Left renal cortex interstitium (tissue), 4 donors: ENCODE results near the gene DENND2A. TPM values are rescaled to one million over a fixed set of nuclear protein-coding genes. Genes with fewer than 3 reads are reported as not detected.

Source experiments
- DNase-seq, 4 donors: peaks; one replicate each; pipeline ENCODE4 v3.0.0-alpha.2; 2013; ENCODE audit warnings: low read depth in 4 of 4, low spot score in 2 of 4, missing footprints in 1 of 4
- polyA plus RNA-seq, 4 donors: library from polyadenylated mRNA; unstranded; fragments of 120-200 nt; gene quantifications; one replicate each; pipeline ENCODE4 v1.2.1, GENCODE V29; 2013; ENCODE audit not compliant: insufficient read length in 4 of 4

Gene DENND2A
- polyA plus RNA-seq, 4 donors, result 35.1 to 41.5 (median 38.8) TPM

DNA sequence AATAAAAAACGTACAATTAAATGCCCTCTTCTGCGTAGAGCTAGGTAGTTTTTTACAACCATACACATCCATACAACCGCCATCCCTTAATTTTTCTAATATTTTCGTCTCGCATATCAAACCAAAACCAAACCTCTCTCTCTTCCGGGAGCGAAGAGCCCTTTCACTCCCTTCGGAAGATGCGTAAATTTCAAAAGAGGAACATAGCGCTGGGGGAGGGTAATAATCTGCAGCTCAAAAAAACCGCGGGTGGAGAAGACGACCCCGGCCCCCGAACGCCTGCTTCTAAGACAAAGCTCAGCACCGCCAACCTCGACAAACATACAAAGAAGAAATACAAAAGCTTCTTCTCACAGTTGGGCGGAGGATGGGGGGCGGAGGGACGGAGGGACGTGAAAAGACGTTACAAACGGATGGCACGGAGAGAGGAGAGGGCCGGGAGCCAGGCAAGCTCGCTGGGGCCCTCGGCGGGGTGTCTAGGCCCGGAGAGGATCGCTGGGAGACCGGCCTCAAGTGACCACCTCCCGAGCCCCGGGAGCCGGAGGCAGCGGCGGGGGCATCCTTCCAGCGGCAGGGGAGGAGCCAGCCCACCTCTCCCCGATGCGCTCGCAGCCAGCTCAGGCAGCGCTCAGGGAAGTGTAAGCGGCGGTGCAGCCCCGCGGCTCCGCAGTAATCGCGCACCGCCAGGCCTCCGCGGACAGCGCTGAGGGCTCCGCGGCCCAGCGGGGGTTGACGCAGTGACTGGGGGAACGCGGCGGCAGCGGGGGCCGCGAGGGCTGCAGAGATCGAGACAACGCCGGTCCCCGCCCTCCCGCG, 162.2 kb downstream of the DENND2A start:
- DNase-seq, result peak in 3 of 4 donors; percentile 27 to 35 (median 28)

DNA sequence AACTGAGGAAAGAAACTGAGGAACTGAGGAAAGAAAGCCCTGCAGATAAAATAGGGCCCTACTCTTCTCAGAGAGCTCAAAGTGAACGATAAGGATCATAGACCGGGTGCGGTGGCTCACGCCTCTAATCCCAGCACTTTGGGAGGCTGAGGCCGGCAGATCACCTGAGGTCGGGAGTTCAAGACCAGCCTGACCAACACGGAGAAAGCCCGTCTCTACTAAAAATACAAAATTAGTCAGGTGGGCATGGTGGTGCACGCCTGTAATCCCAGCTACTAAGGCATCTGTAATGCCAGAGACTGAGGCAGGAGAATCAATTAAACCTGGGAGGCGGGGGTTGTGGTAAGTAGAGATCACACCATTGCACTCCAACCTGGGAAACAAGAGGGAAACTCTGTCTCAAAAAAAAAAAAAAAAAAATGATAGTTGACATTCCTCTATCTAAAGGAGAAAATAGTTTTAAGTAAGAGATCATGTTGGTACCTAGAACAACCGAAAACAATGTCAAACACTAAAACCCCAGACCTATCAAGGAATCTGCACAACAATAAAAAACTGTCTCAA, 163.8 kb downstream of the DENND2A start:
- DNase-seq, result no peak

DNA sequence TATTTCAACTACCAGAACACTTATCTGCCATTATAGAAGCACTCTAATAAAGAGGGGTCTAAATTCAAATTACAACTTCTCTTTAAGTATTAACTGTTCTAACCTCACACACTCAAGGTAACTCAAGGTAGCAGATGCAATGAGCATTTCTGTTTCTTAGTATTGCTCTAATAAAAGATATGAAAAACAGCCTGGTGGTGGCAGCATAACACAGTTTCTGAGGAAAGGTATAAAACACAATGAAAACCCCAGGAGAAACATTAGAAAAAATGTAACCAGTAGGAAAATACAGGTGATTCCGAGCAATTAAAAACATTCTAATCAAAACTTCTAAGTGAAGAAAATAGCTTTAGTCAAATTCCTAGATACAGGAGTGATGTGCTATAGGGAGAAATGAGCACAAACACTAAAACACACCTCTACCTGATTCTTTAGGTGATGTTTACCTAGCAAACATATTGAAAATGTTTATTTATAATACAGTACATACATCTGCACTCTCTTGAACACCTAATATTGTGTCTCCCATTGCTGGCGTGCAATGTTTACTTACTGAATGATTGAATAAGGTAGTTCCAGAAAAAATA, 164.8 kb downstream of the DENND2A start:
- peak in 2 of 4 donors; percentile 11 to 59 for DNase-seq

Other genes starting within 250 kb of the DENND2A start
- gene SLC37A3, start 242.3 kb downstream of the DENND2A start, polyA plus RNA-seq, result 10 to 100 TPM; 50.1 to 66.4 (median 60.9) TPM
- 1 to 10 TPM; 2.1 to 4.2 (median 2.3) TPM for gene RAB19, start 236.8 kb downstream of the DENND2A start, polyA plus RNA-seq
- gene MKRN1, start 161.3 kb downstream of the DENND2A start, polyA plus RNA-seq, result 100 to 1,000 TPM; 104 to 142 (median 120) TPM
- 10 to 100 TPM; 22.0 to 27.7 (median 26.2) TPM for gene ADCK2, start 32.1 kb upstream of the DENND2A start, polyA plus RNA-seq
- gene NDUFB2, start 55.9 kb upstream of the DENND2A start, polyA plus RNA-seq, result 100 to 1,000 TPM; 176 to 235 (median 184) TPM